Measurements from ENCODE around the gene KANSL1. TPM values are rescaled to one million over a fixed set of nuclear protein-coding genes. Genes with fewer than 3 reads are reported as not detected.

KANSL1 gene
- total and polyA plus RNA-seq, 7 donors: 9.7 to 130 (median 70.7) TPM

GRCh38 chr17:46100590-46100989 lies 92.6 kb downstream of the KANSL1 start:
- Histone ChIP-seq H3K4me3 (no peak overlapping the region), H3K4me1 (peaks cover 0 to 60% (median 40%) of the 10 kb centered on the region in 4 donors), H3K9me3 (no peaks in the 10 kb centered on the region), H3K36me3 (no peaks in the 10 kb centered on the region), H3K27me3 (no peaks in the 10 kb centered on the region), H3K27ac (peak overlapping the region; percentile 45 to 61 (median 57))
- no peak for TF ChIP-seq POLR2AphosphoS5 (IDR thresholded peaks at IDR 0.05)
- TF ChIP-seq POLR2A (IDR thresholded peaks at IDR 0.05): no peak
- TF ChIP-seq EP300 (IDR thresholded peaks at IDR 0.05): no peak
- intact Hi-C loops (cut with DNase I): no loop called here
- WGBS, 2 donors: 73 to 79% methylated on average over 2 of the region's 2 CpGs
- DNase-seq: no peak

- WGBS, 2 donors: 31 to 57% methylated on average over 1 of the region's 1 CpG
- H3K4me3 ChIP-seq: no peak overlapping the region
- no peak for DNase-seq
- peaks cover 0 to 55% (median 39%) of the 10 kb centered on the region in 4 donors for H3K4me1 ChIP-seq
- intact Hi-C loops (cut with DNase I): no loop called here
- H3K27ac ChIP-seq: peak overlapping the region in 1 of 4 donors; percentile 1
- TF ChIP-seq CTCF (IDR thresholded peaks at IDR 0.05) (no peak), EP300 (IDR thresholded peaks at IDR 0.05) (no peak), POLR2AphosphoS5 (IDR thresholded peaks at IDR 0.05) (no peak), POLR2A (IDR thresholded peaks at IDR 0.05) (no peak)
- H3K9me3 ChIP-seq: no peaks in the 10 kb centered on the region
- no peaks in the 10 kb centered on the region for H3K27me3 ChIP-seq
- H3K36me3 ChIP-seq: no peaks in the 10 kb centered on the region
Measured at GRCh38 chr17:46099865-46100264, 93.4 kb downstream of the KANSL1 start.

DNA sequence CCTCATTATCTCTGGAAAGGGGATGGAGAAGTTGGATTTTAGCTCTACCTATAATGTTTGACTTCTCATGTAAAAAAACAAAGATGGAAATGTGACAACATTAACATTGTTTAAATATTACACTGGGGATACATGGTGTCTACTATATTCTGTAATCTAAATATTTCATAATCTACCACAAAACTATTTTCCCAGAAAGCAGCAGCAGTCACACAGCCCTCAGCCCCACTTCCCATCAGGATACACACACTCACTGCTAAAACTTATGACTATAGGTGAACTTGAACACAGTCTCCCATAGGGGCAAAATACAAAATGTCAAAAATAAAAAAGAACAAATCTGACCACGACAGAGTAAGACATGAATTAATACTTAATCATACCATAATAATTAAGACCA lies 95.7 kb downstream of the KANSL1 start:
- no peak overlapping the region for H3K27ac ChIP-seq
- no peaks in the 10 kb centered on the region for H3K27me3 ChIP-seq
- peaks cover 0 to 53% (median 32%) of the 10 kb centered on the region in 4 donors for H3K4me1 ChIP-seq
- WGBS, 2 donors: 60 to 87% methylated on average over 1 of the region's 1 CpG
- no peak for DNase-seq
- H3K4me3 ChIP-seq: no peak overlapping the region
- no peaks in the 10 kb centered on the region for H3K9me3 ChIP-seq
- no peak for TF ChIP-seq POLR2A (IDR thresholded peaks at IDR 0.05)
- TF ChIP-seq EP300 (IDR thresholded peaks at IDR 0.05): no peak
- TF ChIP-seq CTCF (IDR thresholded peaks at IDR 0.05): no peak
- no peak for TF ChIP-seq POLR2AphosphoS5 (IDR thresholded peaks at IDR 0.05)
- peaks cover 0 to 9% (median 0%) of the 10 kb centered on the region in 4 donors for H3K36me3 ChIP-seq
- intact Hi-C loops (cut with DNase I): no loop called here

- no peak for TF ChIP-seq CTCF (IDR thresholded peaks at IDR 0.05)
- Histone ChIP-seq H3K27ac (no peak overlapping the region), H3K4me1 (peaks cover 0 to 30% (median 17%) of the 10 kb centered on the region in 4 donors), H3K36me3 (peaks cover 0 to 15% (median 0%) of the 10 kb centered on the region in 4 donors), H3K27me3 (no peaks in the 10 kb centered on the region), H3K4me3 (no peak overlapping the region), H3K9me3 (no peaks in the 10 kb centered on the region)
- intact Hi-C loops (cut with DNase I): no loop called here
- no peak for DNase-seq
Measured at GRCh38 chr17:46092991-46093390, 100.2 kb downstream of the KANSL1 start.

DNA sequence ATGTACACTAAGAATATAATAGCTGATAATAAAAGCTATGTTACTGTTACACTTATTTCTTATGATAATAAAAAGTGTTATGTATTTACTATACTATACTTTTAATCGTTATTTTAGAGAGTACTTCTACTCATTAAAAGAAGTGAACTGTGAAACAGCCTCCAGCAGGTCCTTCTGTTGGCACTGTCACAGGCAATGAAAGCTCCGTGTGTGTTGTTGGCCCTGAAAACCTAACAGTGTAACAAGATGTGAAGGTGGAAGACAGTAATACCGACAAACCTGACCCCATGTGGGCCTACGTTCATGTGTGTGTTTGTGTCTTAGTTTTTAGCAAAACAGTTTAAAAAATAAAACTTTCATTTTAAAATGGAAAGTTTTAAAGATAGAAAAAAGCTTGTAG lies 102.4 kb downstream of the KANSL1 start:
- H3K36me3 ChIP-seq: peaks cover 0 to 15% (median 0%) of the 10 kb centered on the region in 4 donors
- H3K4me1 ChIP-seq: peaks cover 0 to 42% (median 21%) of the 10 kb centered on the region in 4 donors
- DNase-seq: no peak
- 73 to 85% methylated on average over 4 of the region's 4 CpGs for WGBS, 2 donors
- H3K9me3 ChIP-seq: no peaks in the 10 kb centered on the region
- no peak for TF ChIP-seq POLR2AphosphoS5 (IDR thresholded peaks at IDR 0.05)
- no peak for TF ChIP-seq POLR2A (IDR thresholded peaks at IDR 0.05)
- no peak overlapping the region for H3K4me3 ChIP-seq
- intact Hi-C loops (cut with DNase I): no loop called here
- H3K27ac ChIP-seq: no peak overlapping the region
- H3K27me3 ChIP-seq: no peaks in the 10 kb centered on the region

DNA sequence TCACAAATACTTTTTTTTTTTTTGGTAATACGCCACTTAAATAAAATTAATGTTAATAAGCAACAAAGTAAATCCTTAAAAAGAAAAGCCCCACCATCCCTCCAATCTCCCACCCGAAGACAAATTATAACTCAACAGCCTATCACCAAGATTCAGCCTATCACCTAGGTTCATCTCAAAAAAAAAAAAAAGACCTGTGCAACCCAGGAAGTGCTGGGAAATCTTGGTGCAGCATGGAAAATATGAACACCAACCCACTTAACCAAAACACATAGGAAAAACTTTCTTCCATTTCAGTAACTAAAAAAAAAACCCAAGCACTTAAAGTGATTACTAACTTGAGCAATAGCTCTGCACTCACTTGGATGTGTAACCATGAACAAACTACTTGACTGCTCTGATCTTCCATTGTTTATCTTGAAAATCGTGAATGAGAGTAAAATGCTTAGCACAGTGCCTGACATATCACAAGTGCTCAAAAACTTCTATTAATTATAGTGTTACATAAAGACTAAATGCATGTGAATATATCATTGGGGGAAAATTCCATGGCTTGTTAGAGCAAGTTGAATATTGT lies 103.8 kb downstream of the KANSL1 start:
- intact Hi-C loops (cut with DNase I): no loop called here

More for the DNA sequence above, 103.8 kb downstream of the KANSL1 start:
- Histone ChIP-seq H3K4me1 (peaks cover 0 to 52% (median 29%) of the 10 kb centered on the region in 4 donors), H3K27me3 (no peaks in the 10 kb centered on the region), H3K36me3 (peaks cover 0 to 15% (median 0%) of the 10 kb centered on the region in 4 donors), H3K9me3 (no peaks in the 10 kb centered on the region), H3K4me3 (no peak overlapping the region), H3K27ac (no peak overlapping the region)
- DNase-seq: no peak
- TF ChIP-seq CTCF (IDR thresholded peaks at IDR 0.05): no peak
- TF ChIP-seq EP300 (IDR thresholded peaks at IDR 0.05): no peak
- no peak for TF ChIP-seq POLR2A (IDR thresholded peaks at IDR 0.05)
- no peak for TF ChIP-seq POLR2AphosphoS5 (IDR thresholded peaks at IDR 0.05)
- WGBS, 2 donors: 76 to 83% methylated on average over 3 of the region's 3 CpGs
